GM19193 (cell line): Measurements from ENCODE around the gene TCERG1L.

Experiments
- POLR2A ChIP-seq: IDR thresholded peaks from 4 replicates; pipeline ENCODE4 v1.6.1; 2011; ENCODE audit not compliant: insufficient read depth, insufficient read length; ENCODE audit errors: extremely low read depth

The TCERG1L gene

GRCh38 chr10:131213741-131214505 is 97.6 kb downstream of the TCERG1L start:
- TF ChIP-seq POLR2A = no peak

- TF ChIP-seq POLR2A = no peak
These were observed 98.7 kb downstream of the TCERG1L start for GRCh38 chr10:131212763-131213325.

GRCh38 chr10:131211965-131212619 is 99.4 kb downstream of the TCERG1L start:
- TF ChIP-seq POLR2A = no peak

GRCh38 chr10:131211559-131211958 is 100.0 kb downstream of the TCERG1L start:
- TF ChIP-seq POLR2A = no peak

- TF ChIP-seq POLR2A = no peak
These were observed 100.4 kb downstream of the TCERG1L start for GRCh38 chr10:131211146-131211545.

- TF ChIP-seq POLR2A = no peak
These were observed 101.3 kb downstream of the TCERG1L start for GRCh38 chr10:131210181-131210580.

- TF ChIP-seq POLR2A = no peak
These were observed 103.7 kb downstream of the TCERG1L start for GRCh38 chr10:131207584-131208532.

GRCh38 chr10:131207176-131207575 is 104.3 kb downstream of the TCERG1L start:
- no peak for TF ChIP-seq POLR2A

- no peak for TF ChIP-seq POLR2A
These were observed 105.2 kb downstream of the TCERG1L start for GRCh38 chr10:131206111-131206995.

GRCh38 chr10:131205556-131205955 is 106.0 kb downstream of the TCERG1L start:
- no peak for TF ChIP-seq POLR2A

GRCh38 chr10:131204406-131205152 is 106.9 kb downstream of the TCERG1L start:
- no peak for TF ChIP-seq POLR2A

GRCh38 chr10:131203456-131204357 is 107.8 kb downstream of the TCERG1L start:
- no peak for TF ChIP-seq POLR2A
